HG03571 (cell line): ENCODE measurements around the gene MACROD2.
"Not testable (repeated sequence)": the region's sequence is repeated elsewhere in the genome, so short reads cannot be mapped to it uniquely, and the experiment has no call there.

ENCODE experiments used
- ATAC-seq: cut with Tn5 transposase; IDR thresholded peaks from one replicate; pipeline ENCODE4 v1.9.1; 2021; ENCODE audit not compliant: unreplicated experiment

MACROD2 gene

GRCh38 chr20:14178952-14179351 lies 183.6 kb downstream of the MACROD2 start:
- ATAC-seq, result no peak

GRCh38 chr20:14189794-14190402 lies 194.6 kb downstream of the MACROD2 start:
- ATAC-seq, result no peak

GRCh38 chr20:14191559-14191958 lies 196.2 kb downstream of the MACROD2 start:
- no peak for ATAC-seq

- no peak for ATAC-seq
Measured at GRCh38 chr20:14193443-14193842, 198.1 kb downstream of the MACROD2 start.

- no peak for ATAC-seq
Measured at GRCh38 chr20:14193885-14194284, 198.6 kb downstream of the MACROD2 start.

- no peak for ATAC-seq
Measured at GRCh38 chr20:14197097-14197496, 201.8 kb downstream of the MACROD2 start.

- ATAC-seq, result no peak
Measured at GRCh38 chr20:14198416-14198815, 203.1 kb downstream of the MACROD2 start.

- no peak for ATAC-seq
Measured at GRCh38 chr20:14199111-14199510, 203.8 kb downstream of the MACROD2 start.

- no peak for ATAC-seq
Measured at GRCh38 chr20:14203657-14204056, 208.3 kb downstream of the MACROD2 start.

GRCh38 chr20:14207591-14207990 lies 212.3 kb downstream of the MACROD2 start:
- ATAC-seq, result no peak

- no peak for ATAC-seq
Measured at GRCh38 chr20:14208956-14209355, 213.6 kb downstream of the MACROD2 start.

- no peak for ATAC-seq
Measured at GRCh38 chr20:14210146-14210545, 214.8 kb downstream of the MACROD2 start.

GRCh38 chr20:14214046-14214445 lies 218.7 kb downstream of the MACROD2 start:
- no peak for ATAC-seq

- not testable (repeated sequence) for ATAC-seq
Measured at GRCh38 chr20:14215880-14216279, 220.6 kb downstream of the MACROD2 start.

GRCh38 chr20:14219801-14220461 lies 224.6 kb downstream of the MACROD2 start:
- ATAC-seq, result no peak

GRCh38 chr20:14220986-14221385 lies 225.7 kb downstream of the MACROD2 start:
- ATAC-seq, result no peak

- ATAC-seq, result no peak
Measured at GRCh38 chr20:14223806-14224205, 228.5 kb downstream of the MACROD2 start.

GRCh38 chr20:14226051-14227049 lies 231.0 kb downstream of the MACROD2 start:
- not testable (repeated sequence) for ATAC-seq

GRCh38 chr20:14232650-14233049 lies 237.3 kb downstream of the MACROD2 start:
- peak; percentile 72 for ATAC-seq

- no peak for ATAC-seq
Measured at GRCh38 chr20:14234666-14235295, 239.5 kb downstream of the MACROD2 start.

GRCh38 chr20:14235355-14235754 lies 240.0 kb downstream of the MACROD2 start:
- no peak for ATAC-seq
